ENCODE results near the gene ABCB6.

Gene ABCB6

GRCh38 chr2:219168932-219169331 is 49.8 kb downstream of the ABCB6 start:
- no peak for DNase-seq (ENCODE audit: low read depth, low spot score)

DNA sequence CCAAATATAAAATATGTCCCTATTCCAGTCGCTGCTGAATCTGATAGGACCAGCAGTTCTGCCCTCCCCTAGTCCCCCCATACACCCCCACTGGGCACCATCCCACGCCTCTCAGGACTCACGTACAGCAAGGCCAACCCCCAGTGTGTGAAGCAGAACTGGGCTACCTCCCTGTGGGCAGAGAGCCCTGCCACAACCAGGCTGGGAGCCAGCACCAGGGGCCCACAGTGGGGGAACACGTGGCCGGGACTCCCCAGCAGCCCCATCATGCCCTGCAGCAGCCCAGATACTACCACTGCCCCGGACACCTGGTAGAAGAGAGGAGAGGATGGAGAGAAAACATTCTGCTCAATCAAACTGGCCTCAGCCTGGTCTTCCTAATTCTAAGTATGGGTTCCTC is 50.2 kb downstream of the ABCB6 start:
- no peak for DNase-seq (ENCODE audit: low read depth, low spot score)

- no peak for DNase-seq (ENCODE audit: low read depth, low spot score)
Measured at GRCh38 chr2:219167997-219168396, 50.8 kb downstream of the ABCB6 start.

DNA sequence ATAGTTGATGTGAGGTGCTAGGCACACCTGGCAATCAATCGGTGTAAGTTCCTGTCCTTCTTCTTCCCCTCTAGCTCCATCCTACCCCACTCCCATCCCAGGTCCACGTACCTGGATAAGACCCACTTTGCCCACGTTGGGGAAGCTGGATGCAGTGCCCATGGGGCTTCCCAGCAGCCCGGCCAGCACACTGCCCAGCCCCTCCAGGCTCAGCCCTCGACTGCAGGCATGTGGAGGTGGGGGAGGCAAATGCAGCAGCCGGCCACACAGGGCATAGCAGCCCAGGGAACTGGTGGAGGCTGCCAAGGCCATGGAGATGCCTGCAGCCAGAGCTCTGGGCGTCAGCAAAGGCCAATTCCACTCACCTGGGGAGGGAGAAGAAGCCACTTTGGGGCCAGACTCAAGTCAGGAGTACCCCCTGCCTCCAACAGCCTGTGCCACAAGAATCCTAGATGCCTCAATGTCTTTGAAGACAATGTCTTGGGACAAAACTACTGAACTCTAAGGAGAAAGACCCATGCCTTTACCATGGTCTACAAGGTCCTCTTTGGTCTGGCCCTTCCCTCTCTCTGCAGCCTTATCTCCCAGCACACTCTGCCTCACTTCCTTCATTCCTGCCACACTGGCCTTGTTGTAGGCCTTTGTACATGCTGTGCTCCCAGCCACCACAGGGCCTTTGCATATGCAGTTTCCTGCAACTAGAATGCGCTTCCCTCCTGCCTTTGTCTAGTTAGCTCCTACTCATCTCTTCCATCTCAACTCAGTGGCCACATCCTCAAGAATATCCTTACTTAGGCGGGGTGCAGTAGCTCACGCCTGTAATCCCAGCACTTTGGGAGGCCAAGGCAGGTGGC is 53.5 kb downstream of the ABCB6 start:
- no peak for DNase-seq (ENCODE audit: low read depth, low spot score)

DNA sequence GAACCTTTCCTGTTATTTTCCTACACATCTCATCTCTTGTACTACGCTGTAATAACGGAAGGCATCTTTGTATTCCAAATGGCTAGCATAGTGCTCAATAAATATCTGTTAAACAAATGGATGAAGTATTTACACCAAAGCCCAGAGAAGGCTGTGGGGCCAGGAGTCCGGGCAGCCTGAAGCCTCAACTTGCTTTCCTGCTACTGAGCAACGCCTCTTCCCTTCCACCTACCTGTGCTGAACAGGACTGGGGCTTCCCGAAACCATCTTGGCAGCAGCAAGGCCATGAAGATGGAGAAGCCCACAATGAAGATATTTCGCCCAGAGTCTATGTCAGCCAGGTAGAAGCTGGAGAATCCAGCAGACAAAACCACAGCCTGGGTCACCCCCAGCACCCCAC is 55.6 kb downstream of the ABCB6 start:
- no peak for DNase-seq (ENCODE audit: low read depth, low spot score)

GRCh38 chr2:219161097-219161496 is 57.7 kb downstream of the ABCB6 start:
- no peak for DNase-seq (ENCODE audit: low read depth, low spot score)

GRCh38 chr2:219160186-219161017 is 58.4 kb downstream of the ABCB6 start, which contains the start of gene NHEJ1:
Gene NHEJ1 (minus strand): TSS chr2:219160815. CDS start chr2:219158362, 2,453 bp downstream.
- no peak for DNase-seq (ENCODE audit: low read depth, low spot score)

All from iPS DF 19.7 (cell line).